Ectodermal cell (in vitro differentiated cells): Measurements from ENCODE around the gene TSPO2.

ENCODE experiments used
- H3K27ac ChIP-seq: 2 replicates; pipeline ENCODE4 v1.7.0; 2013; ENCODE audit warnings: mild to moderate bottlenecking, low read depth, low read length; ENCODE audit not compliant: insufficient read depth, poor library complexity, severe bottlenecking
- H3K27me3 ChIP-seq: 2 replicates; pipeline ENCODE4 v1.7.0; 2013; ENCODE audit warnings: mild to moderate bottlenecking, low read length; ENCODE audit not compliant: insufficient read depth, control insufficient read depth, poor library complexity, severe bottlenecking
- H3K36me3 ChIP-seq: one replicate; pipeline ENCODE4 v1.7.0; 2013; ENCODE audit warnings: low read length; ENCODE audit not compliant: control insufficient read depth, insufficient read depth
- H3K4me1 ChIP-seq: one replicate; pipeline ENCODE4 v1.7.0; 2013; ENCODE audit warnings: low read length; ENCODE audit not compliant: control insufficient read depth, insufficient read depth
- H3K4me3 ChIP-seq: 2 replicates; pipeline ENCODE4 v1.7.0; 2013; ENCODE audit warnings: low read depth, low read length, control low read depth; ENCODE audit not compliant: insufficient read depth
- H3K9me3 ChIP-seq: 2 replicates; pipeline ENCODE4 v1.7.0; 2013; ENCODE audit warnings: mild to moderate bottlenecking, low read length, moderate library complexity; ENCODE audit not compliant: control insufficient read depth
- WGBS, 2 experiments: methylation state at CpG; one replicate each; pipeline ENCODE4 v1.1.7; 2013; ENCODE audit warnings: missing lambda C conversion rate in 2 of 2; 5-methylcytosine and 5-hydroxymethylcytosine counted together

The TSPO2 gene

DNA sequence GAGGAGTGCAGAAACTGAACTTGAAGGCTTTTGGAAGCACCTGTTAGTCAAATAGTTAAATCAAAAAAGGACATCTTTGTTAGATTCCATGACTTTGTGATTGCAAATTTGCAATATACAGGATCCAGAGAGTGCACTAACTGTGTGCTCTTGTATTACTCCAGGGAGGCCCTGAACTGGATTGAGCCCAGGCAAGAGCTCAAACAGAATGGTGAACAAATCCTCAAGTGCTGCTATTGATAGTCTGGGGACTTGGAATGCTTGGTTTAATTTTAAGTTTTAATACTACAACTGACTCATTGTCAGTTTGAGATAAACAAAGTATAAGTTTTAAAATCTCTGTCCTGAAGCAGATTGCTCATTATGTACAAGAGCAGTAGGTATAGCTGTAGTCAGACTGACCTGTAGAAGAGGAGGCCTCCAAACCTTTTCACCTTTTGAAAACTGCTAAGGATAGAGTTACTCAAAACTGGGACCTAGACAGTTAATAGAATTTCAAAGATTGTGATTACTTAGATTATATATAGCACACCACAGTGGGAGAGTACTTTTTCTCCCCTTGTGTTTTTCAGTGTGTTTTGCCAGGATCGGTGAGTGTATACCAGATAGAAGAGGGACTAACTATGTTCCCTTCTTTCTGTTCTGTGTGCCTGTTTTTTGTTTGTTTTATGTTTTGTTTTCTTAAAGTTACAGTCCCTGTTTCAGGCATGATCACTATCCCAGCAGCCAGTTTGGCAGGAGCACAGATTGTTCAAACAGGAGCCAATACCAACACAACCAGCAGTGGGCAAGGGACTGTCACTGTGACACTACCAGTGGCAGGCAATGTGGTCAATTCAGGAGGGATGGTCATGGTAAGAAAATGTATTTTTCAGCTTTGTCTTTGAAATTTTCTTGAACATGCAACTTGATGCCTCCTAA, 48.8 kb downstream of the TSPO2 start:
- no peaks in the 10 kb centered on the region for H3K4me1 ChIP-seq
- no peaks in the 10 kb centered on the region for H3K27me3 ChIP-seq
- H3K9me3 ChIP-seq: no peaks in the 10 kb centered on the region
- H3K36me3 ChIP-seq: peaks cover 55% of the 10 kb centered on the region
- 38 to 57% methylated on average over 1 of the region's 1 CpG for WGBS, 2 experiments
- H3K27ac ChIP-seq: no peak overlapping the region
- no peak overlapping the region for H3K4me3 ChIP-seq

DNA sequence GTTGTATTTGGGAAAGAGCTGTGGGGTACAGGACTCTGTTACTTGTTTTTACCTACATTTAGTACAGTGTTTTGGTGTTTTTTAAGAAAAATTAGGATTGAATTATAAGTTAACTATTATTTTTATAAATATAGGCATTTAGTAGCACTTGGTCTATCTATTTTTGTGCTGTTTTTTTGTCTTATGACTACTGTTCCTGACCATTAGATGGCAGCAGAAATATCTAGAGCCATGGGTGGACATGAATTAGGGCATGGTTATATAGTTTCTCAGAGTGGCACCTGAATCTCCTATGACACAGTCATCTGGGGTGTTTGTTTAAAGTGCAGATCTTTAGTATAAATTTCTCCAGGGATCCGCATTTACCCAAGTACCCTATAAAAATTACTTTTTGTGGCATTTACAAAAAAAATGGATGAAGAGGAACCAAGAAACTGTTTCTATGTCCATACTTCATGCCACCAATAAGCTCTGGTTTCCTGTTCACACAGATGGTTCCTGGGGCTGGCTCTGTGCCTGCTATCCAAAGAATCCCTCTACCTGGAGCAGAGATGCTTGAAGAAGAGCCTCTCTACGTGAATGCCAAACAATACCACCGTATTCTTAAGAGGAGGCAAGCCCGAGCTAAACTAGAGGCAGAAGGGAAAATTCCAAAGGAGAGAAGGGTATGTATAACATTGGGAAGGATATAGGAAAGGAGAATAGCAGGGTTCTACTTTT, 50.3 kb downstream of the TSPO2 start:
- H3K4me1 ChIP-seq: no peaks in the 10 kb centered on the region
- no peak overlapping the region for H3K4me3 ChIP-seq
- no peaks in the 10 kb centered on the region for H3K27me3 ChIP-seq
- no peaks in the 10 kb centered on the region for H3K9me3 ChIP-seq
- peaks cover 68% of the 10 kb centered on the region for H3K36me3 ChIP-seq
- 96% methylated on average over 3 to 4 of the region's 4 CpGs for WGBS, 2 experiments
- H3K27ac ChIP-seq: no peak overlapping the region

DNA sequence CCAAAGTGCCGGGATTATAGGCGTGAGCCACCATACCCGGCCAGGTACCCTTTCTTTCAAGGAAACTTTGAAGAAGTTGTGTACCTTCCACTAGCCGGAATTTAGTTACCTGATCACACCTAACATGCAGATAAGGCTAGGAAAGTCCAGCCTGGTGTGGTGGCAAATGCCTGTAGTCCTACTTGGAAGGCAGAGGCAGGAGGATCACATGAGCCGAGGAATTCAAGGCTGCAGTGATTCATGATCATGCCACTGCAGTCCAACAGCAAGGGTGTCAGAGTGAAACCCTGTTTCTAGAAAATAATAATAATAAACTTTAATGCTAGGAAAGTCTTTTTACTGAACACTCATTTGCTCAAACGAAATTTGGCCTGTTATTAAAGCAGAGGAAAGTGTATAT, 51.5 kb downstream of the TSPO2 start:
- WGBS, 2 experiments: 95 to 96% methylated on average over 5 to 6 of the region's 6 CpGs
- H3K4me1 ChIP-seq: no peaks in the 10 kb centered on the region
- peaks cover 79% of the 10 kb centered on the region for H3K36me3 ChIP-seq
- no peaks in the 10 kb centered on the region for H3K27me3 ChIP-seq
- H3K4me3 ChIP-seq: no peak overlapping the region
- H3K9me3 ChIP-seq: no peaks in the 10 kb centered on the region
- no peak overlapping the region for H3K27ac ChIP-seq
